OCI-LY7 (cell line): Measurements from ENCODE around the gene ALDH7A1.

ENCODE experiments used
- CTCF ChIP-seq: fragments of 200-600 bp; sonication (generic); conservative IDR thresholded peaks from 2 replicates; pipeline ENCODE4 v1.5.1; 2014; ENCODE audit warnings: mild to moderate bottlenecking, antibody characterized with exemption, low read length, moderate library complexity, mixed read lengths
- EZH2phosphoT487 ChIP-seq: fragments of 200-600 bp; sonication (generic); IDR thresholded peaks from 2 replicates; pipeline ENCODE4 v1.6.1; 2018; ENCODE audit warnings: low read depth, borderline replicate concordance, mild to moderate bottlenecking, mixed run types, antibody characterized with exemption, low read length, moderate library complexity, mixed read lengths

- TF ChIP-seq CTCF, result no peak
- TF ChIP-seq EZH2phosphoT487, result no peak
Measured at GRCh38 chr5:126577415-126577814, 17.6 kb downstream of the ALDH7A1 start.
